A673 (cell line): Measurements from ENCODE around the gene TACR2.

ENCODE experiments used
- CTCF ChIP-seq: fragments of 300-800, 200-600 bp; sonication (generic); conservative IDR thresholded peaks from 2 replicates; pipeline ENCODE4 v1.5.1; 2017; ENCODE audit warnings: low read depth, mild to moderate bottlenecking, antibody characterized with exemption, low read length, moderate library complexity, mixed read lengths
- EZH2 ChIP-seq: fragments of 200-600 bp; sonication (generic); IDR thresholded peaks from 2 replicates; pipeline ENCODE4 v1.6.1; 2017; ENCODE audit warnings: borderline replicate concordance, low read depth, mild to moderate bottlenecking, mixed read lengths, antibody characterized with exemption, low read length; ENCODE audit not compliant: poor library complexity, severe bottlenecking

GRCh38 chr10:69464801-69465401 is 48.2 kb upstream of the TACR2 start:
- TF ChIP-seq CTCF = no peak
- TF ChIP-seq EZH2 = no peak
